Myocyte (in vitro differentiated cells): ENCODE results near the gene ATP5F1E. TPM values are rescaled to one million over a fixed set of nuclear protein-coding genes. Genes with fewer than 3 reads are reported as not detected.
A peak's percentile ranks its signal among the peaks of the same experiment; 100 is the strongest.
"Not testable (repeated sequence)": the region's sequence is repeated elsewhere in the genome, so short reads cannot be mapped to it uniquely, and the experiment has no call there.

Source experiments
- DNase-seq: peaks from one replicate; pipeline ENCODE4 v3.0.0-alpha.2; 2012; ENCODE audit warnings: low read depth
- total RNA-seq: library from RNA; depleted of rRNA; stranded (reverse); fragments of >200 nt; gene quantifications from 2 replicates; pipeline ENCODE4 v1.2.3, GENCODE V29; 2014

ATP5F1E gene
- total RNA-seq, 1 donor from 2014 or later, result 29.0 TPM

- no peak for DNase-seq
Observed at GRCh38 chr20:59020938-59021551, 11.1 kb downstream of the ATP5F1E start.

GRCh38 chr20:59019217-59019616 lies 12.9 kb downstream of the ATP5F1E start, which contains the start of gene TUBB1:
Gene TUBB1 (plus strand): TSS chr20:59019429. CDS start chr20:59019523, 94 bp downstream.
- peak; percentile 77 for DNase-seq

DNA sequence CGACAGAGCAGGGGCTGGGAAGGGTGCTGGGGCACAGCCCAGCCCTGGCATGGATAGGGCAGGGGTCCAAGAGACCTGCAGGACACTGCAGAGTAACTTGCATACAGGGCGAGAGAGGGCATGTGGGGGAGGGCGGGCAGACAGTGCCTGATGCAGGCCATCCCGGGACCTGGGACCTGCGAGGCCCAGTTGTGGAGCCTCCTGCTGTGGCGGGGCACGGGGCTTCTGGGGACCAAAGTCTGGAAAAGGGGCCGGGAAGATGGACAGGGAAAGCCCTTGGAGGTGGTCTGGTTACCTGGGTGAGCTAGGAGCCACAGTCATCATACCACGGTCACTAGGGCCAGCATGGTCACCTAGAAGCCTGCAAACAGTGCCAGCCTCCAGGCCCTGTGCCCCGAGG lies 13.3 kb downstream of the ATP5F1E start:
- no peak for DNase-seq

GRCh38 chr20:59017493-59018231 lies 14.5 kb downstream of the ATP5F1E start:
- no peak for DNase-seq

DNA sequence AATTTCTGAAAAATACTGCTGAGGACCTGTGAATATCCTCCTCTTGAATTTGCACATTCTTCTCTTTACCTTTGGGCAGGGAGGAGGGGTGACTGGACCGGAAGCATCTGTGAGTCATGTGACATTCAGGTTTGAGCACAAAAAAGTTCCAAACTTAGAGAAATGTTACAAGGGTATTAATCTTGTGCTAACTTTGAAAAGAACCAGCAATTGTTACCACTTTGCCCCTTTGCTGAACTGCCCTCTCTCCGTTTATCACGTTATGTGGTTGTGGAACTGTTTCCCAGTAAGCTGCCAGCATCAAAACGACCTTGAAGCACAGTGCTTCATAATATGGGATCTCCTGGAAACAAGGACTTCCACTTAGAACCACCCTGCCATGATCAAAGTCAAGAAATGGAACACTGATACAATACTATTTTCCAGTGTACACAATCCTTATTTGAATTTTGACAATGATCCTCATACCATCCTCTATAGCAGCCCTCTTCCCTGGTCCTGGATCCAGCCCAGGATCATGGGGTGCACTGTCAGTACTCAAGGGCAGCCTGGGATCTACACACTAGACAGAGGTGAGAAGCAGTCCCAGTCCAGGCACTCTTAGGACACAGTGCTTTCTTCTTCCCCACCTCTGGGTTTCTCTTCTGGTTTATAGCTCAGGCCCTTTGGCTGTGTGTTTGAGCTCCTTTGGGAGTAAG lies 15.2 kb downstream of the ATP5F1E start:
- no peak for DNase-seq

DNA sequence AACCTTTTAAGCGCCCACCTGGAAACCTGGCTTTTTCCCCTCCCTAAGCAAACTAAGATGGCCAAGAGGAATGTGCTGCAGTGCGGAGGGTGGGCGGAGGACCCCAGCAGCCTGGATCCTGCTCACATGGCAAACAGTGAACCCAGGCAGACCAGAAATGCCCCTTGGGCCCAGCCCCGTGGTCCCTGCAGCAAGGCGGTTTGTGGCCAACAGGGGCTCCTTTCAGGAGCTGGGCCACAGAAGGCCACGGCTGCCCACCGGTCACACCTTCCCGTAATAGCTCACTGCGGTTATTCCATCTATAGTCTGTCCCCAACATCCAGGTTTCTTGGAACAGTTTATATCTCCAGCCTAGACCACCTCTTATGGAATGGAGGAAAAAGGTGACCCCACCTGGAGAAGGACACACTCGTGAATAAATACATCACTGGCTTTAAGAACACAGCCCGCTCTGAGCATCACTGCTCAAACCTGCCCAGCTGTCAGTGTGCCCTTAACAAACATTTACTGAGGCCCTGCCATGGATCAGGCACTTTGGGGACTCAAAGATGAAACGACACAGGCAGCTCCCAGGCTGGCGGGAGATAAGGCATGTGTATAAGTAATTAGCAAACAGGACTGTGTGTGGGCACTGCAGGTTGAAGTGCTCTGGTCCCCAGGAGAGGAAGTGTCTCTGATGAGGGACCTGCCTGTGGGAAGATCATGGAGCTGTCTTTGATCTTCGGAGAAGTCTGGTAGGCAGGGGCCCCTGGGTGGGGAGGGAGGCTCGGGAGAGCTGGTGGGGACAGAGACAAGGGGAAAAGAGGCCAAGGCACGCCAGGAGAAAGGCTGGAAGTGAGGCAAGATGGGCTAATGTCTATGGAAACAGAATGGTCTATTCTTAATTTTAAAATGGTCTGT lies 16.1 kb downstream of the ATP5F1E start:
- DNase-seq, result no peak

DNA sequence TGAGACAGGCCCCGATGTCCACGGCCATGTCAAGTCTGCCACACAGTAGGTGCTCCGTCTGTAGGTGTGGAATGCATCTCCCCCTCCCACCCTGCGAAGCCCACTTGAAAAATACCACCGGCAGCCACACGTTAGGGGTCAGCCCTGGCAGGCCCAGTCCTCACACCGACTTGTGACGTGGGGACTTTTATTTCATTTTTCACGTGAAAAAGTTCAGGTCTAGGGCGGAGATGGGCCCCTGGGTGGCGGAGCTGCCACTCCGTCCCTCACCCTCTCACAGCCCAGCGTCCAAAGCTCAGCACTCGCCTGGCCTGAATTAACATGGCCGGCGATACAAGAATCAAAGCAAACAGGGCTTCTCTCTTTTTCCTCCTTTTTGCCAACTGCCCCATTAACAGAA lies 16.7 kb downstream of the ATP5F1E start:
- no peak for DNase-seq

DNA sequence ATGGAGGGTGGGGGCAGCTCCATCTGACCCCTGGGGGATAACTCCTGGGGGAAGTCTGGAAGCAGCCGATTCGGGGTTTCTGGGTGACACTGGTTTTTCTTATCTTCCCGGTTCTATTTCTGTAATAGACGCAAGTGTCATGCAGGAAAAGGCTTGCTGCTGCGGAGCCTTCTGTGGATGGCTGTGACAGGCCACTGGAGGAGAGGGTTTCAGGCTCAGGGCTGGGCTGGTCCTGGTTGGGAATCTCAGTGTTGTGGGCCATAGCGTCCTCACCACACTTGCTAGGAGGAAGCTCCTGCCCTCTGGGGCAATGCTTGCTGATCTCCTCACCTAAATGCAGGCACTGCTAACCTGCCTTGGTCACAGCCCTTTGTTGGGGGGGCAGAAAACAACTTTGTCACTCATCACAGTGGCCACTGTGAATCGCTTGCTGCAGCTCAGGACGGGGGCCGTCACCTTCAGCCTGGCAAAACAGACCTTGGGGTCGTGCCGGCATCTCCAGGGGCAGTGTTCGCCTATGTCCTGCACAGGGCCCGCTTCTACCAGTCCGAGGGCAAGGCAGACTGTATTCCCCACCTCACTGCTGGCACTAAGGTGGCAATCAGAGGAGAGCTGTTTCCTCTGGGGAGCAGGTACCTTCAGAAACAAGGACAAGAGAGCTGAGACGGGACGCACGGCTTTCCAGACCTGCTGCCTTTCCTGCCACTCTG lies 17.3 kb downstream of the ATP5F1E start:
- DNase-seq, result no peak

- no peak for DNase-seq
Observed at GRCh38 chr20:59013959-59014608, 18.1 kb downstream of the ATP5F1E start.

- DNase-seq, result no peak
Observed at GRCh38 chr20:59013031-59013951, 18.8 kb downstream of the ATP5F1E start.

DNA sequence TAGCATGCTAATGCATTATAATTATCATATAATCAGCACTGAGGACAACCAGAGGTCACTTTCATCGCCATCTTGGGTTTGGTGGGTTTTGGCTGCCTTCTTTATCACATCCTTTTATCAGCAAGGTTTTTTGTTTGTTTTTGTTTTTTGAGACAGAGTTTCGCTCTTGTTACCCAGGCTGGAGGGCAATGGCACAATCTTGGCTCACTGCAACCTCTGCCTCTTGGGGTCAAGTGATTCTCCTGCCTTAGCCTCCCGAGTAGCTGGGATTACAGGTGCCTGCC lies 20.3 kb downstream of the ATP5F1E start:
- not testable (repeated sequence) for DNase-seq

DNA sequence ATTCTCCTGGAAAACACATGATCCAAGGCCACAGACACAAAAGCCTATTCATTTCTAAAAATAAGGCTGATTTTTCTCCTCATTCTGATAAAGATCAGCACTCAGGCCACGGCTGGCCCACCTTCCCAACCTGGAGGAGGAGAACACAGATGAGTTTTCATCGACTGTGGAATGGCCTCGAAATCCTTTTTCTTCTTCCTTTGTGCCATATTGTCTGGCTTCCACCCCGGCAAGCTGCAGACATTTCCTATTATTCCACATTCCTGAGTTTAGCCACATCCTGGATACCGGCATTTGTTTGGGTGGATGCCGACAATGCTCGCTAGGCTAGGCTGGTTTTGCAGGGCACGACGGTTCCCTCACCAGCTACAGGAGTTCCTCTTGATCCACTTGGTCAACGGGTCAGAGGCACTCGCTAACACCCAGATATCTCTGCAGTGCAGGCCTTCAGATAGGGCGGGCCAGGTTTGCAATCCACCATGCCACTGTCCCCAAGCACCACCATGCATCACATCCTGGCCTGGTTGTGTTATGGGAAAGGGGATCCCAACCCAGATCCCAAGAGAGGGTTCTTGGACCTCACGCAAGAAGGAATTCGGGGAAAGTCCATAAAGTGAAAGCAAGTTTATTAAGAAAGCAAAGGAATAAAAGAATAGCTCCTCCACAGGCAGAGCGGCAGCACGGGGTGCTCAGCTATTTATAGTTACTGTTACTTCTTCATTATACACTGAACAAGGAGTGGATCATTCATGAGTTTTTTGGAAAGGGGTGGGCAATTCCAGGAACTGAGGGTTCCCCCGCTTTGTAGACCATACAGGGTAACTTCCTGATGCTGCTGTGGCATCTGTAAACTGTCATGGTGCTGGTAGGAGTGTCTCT lies 20.9 kb downstream of the ATP5F1E start:
- DNase-seq, result peak; percentile 84

DNA sequence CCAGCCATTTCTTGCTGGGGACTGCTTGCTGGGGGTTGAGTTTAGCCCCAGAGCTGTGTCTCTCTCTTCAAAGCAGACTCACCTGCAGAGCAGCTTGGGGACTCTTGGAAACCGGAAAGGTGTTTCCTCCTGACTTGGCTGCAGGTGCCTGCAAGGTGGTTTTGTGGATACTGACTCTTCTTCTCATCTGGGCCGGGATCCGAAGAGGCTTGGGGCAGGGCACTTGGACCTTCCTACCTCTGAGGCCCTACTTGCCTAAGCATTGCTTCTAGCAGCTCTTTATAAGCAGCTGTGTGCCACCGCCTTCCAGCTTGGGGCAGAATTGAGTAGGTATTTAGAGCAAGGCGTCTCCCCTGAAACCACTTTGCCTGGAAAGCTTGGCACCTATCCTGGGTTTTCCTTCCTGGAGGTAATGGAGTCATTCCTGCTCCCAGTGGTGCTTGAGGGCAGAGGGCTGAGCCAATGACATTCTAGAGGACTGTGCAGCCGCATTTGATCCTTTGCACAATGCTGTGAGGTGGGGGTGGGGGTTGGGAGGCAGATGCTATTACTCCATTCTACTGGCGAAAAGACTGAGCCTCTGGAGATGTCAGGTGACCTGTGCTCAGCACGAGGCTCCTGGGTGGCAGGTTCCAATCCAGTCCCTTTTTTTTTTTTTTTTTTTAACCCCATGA lies 21.7 kb downstream of the ATP5F1E start:
- peak; percentile 39 for DNase-seq

DNA sequence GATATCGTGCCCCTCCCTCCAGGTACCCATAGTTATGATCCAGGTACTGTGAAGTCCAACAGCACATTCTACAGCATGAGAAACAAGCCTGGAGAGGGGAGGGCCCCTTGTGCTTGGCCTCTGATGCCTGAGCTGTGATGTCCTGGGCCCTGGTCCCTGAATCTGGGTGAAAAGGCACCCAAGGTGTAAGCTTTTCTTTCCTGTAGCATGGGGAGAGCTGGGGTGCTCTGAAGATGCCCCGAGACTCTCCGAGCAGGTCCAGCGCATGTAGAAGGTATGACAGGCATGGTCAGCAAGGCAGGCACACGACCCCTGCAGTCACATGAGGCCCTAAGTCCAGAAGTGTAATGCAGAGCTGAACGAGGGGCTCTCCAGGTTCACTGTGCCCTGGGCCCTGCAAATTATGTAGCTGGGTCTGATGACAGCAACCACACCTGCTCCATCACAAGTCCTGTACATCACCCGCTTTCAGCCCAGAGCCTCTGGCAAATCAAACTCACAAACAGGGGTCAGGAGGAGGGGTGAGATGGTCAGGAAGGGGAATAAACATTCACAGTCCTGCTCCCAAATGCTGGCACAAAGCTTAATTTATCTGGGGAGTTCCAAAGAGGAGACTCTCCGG lies 23.3 kb downstream of the ATP5F1E start:
- DNase-seq, result no peak

GRCh38 chr20:59007665-59008511 lies 24.2 kb downstream of the ATP5F1E start:
- DNase-seq, result no peak
